NCI-H1105 (cell line): ENCODE results near the gene PKLR.
"Not testable (repeated sequence)": the region's sequence is repeated elsewhere in the genome, so short reads cannot be mapped to it uniquely, and the experiment has no call there.

Source experiments
- DNase-seq: peaks from one replicate; lab custom pipeline; 2025; lab: John Stamatoyannopoulos, UW

The PKLR gene

DNA sequence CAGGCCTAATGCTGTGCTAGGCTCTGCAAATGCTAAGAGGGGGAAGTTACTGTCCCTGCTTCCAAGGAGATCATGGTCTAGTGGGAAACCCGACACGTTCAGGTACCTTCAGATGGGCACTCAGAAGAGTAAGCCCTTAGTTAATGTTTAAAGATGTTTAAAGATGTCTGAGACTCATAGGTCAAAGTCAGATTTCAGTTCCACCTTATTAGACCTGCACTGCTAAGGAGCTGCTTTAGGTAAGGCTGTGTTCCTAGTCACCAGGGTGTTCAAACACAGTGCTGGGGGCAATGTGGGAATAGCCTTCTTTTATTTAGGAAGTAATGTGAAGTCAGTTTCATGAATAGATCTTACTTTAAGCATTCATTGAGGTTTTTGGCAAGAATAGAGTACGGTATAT, 15.7 kb upstream of the PKLR start:
- no peak for DNase-seq

GRCh38 chr1:155313261-155313660, 12.0 kb upstream of the PKLR start:
- no peak for DNase-seq

GRCh38 chr1:155309423-155310021, 8.3 kb upstream of the PKLR start:
- DNase-seq: peak; percentile 6

DNA sequence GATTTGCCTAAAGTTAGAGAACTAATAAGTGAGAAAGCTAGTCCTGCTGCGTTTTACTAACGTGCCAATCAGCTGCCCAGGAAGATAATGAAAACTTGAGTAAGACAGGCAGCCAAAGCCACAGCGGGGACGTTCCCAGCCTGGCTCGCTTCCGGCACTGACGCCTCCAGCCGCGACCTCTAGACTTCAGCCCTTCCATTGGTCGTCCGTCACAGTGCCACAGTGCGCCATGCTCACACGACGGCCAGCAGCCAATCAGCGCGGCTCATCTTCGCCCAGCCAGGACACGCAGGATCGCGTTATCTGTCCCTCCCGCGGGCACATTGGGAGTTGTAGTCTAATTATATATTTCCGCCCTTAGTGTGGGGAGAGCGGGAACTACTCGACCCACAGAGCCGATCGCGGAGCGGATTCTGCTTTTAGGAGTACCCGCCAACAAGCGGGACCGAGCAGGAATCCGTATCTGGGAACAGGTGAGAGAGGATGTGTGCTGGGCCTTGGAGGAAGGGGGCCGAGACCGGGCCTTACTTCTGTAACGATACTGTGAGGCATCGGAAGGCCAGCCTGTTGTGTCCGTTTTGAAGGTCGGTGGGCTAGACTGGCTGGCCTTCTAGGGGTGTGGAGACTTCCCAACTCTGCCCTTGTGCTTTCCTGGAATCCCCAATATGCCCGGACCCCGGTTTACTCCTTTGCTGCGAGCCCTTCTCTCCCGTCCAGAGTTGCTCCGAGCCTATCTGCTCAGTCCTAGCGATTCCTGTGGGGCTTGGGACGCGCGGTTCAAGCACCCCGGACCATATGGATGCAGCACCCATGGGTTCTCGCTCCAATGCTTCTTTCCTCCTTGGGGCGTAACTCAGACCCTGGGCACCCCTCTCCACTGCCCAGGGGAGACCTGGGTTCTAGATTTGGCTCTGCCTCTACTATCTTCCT, 7.5 kb upstream of the PKLR start, which contains the start of gene FDPS:
Gene FDPS, plus strand, starts transcription at position 374 of the 930 bp plus-strand sequence. CDS start 924 bp downstream, outside the sequence.
- DNase-seq: peak; percentile 99

- DNase-seq: peak; percentile 8
Measured at GRCh38 chr1:155307247-155307740, 6.1 kb upstream of the PKLR start.

GRCh38 chr1:155305881-155306391, 4.7 kb upstream of the PKLR start:
- no peak for DNase-seq

- no peak for DNase-seq
Measured at GRCh38 chr1:155304558-155305063, 3.4 kb upstream of the PKLR start.

- no peak for DNase-seq
Measured at GRCh38 chr1:155300553-155301329, 497 bp downstream of the PKLR start.

DNA sequence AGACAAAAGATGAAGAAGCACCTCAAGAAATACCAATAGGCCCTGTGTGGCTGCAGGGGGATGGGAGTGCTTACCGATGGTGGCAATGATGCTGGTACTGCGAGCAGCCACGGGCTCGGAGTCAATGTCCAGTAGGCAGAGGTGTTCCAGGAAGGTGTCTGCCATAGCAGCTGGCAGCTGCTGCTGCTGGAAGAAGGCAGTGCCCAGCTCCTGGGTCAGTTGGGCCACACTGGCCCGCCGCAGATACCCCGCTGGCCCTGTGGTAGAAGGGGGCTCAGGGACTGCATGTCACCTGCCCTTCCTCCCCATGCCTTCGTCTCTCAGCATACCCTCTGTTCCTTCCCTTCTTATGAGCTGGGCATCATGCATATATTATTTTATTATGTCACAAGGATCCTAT, 1.2 kb downstream of the PKLR start:
- no peak for DNase-seq

DNA sequence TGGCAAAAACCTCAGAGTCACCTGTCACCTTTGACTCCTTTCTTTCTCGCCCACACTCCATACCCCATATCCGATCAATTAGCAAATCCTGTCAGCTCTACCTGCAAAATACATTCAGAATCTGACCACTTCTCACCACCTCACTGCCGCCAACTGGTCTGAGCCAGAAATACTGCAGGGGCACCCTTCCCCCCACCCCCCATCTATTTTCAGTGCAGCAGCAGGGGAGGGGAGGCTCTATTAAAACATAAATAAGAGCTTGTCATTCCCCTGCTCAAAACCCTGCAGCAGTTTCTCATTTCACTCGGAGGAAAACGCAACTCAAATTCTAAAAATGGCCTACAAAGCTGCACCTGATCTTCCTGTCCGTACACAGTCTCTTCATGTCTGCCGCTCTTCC, 3.9 kb downstream of the PKLR start:
- DNase-seq: no peak

GRCh38 chr1:155296661-155297060, 4.6 kb downstream of the PKLR start:
- DNase-seq: no peak

DNA sequence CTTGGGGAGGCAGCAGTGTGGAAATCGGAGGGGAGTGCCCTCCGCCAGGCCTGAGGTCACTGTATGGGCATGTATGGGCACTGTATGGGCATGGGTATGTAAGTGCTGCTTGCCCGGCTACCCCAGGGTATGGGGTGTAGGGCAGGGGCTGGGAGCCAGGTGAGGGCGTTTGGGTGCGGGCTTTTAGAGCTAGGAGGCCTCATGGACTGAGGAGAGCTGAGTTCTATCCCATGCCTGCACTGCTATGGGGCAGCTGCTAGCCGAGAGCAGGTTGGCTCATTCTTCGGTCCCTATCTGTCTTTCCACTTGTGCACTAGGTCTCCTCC, 5.3 kb downstream of the PKLR start:
- no peak for DNase-seq

GRCh38 chr1:155295183-155295941, 5.9 kb downstream of the PKLR start:
- DNase-seq: no peak

- no peak for DNase-seq
Measured at GRCh38 chr1:155294520-155295182, 6.6 kb downstream of the PKLR start.

GRCh38 chr1:155293086-155293749, 8.0 kb downstream of the PKLR start:
- DNase-seq: no peak

DNA sequence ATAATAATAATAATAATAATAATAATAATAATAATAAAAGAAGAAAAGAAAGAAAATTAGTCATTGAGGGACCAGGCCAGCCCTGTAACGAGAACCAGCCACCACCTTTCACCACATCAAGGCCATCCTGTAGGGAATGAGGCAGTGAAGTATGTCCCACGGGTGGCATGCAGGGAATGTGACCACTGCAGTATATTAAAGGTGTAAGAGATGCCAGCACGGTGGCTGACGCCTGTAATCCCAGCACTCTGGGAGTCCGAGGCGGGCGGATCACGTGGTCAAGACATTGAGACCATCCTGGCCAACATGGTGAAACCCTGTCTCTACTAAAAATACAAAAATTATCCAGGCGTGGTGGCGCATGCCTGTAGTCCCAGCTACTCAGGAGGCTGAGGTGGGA, 10.2 kb downstream of the PKLR start:
- not testable (repeated sequence) for DNase-seq

GRCh38 chr1:155287987-155288543, 13.2 kb downstream of the PKLR start:
- no peak for DNase-seq

DNA sequence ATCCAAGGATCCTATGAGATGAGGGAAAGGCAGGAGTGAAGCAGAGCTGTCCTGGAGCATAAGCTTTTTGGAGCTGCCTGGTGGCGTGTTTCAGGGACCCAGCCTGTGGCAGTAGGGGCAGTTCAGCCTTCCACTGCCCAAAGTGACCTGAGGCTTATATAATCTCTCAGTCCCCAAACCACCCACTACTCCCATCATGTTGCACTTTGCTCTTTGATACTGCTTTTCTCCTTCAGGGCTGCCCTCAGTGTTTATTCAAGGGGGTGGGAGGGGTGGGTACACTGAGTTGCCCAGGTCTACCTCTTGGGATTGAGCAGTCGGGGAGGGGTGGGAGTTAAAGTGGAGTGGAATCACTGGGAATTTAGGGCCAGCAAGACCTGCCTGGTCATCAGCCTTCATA, 14.7 kb downstream of the PKLR start:
- no peak for DNase-seq

DNA sequence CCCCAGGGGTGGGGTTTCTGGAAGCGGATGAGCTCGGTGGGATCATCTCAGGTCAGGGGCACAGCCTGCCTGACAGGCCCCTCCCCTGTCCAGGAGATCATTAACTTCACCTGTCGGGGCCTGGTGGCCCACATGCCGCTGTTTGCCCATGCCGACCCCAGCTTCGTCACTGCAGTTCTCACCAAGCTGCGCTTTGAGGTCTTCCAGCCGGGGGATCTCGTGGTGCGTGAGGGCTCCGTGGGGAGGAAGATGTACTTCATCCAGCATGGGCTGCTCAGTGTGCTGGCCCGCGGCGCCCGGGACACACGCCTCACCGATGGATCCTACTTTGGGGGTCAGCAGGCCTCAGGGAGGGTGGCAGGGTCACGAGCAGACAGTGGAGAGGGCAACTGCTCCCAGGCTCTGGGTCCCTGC, 15.6 kb downstream of the PKLR start:
- no peak for DNase-seq

GRCh38 chr1:155285063-155285462, 16.2 kb downstream of the PKLR start:
- DNase-seq: no peak
